NCI-H748 (cell line): ENCODE measurements around the gene TRIOBP.

Experiments
- DNase-seq: peaks from one replicate; lab custom pipeline; 2025; ENCODE audit not compliant: unreplicated experiment; lab: John Stamatoyannopoulos, UW

TRIOBP gene

GRCh38 chr22:37747080-37747714 is 50.3 kb downstream of the TRIOBP start:
- no peak for DNase-seq

GRCh38 chr22:37747715-37748100 is 50.9 kb downstream of the TRIOBP start:
- DNase-seq = no peak

GRCh38 chr22:37748659-37749058 is 51.8 kb downstream of the TRIOBP start:
- DNase-seq = no peak

- DNase-seq = no peak
These were observed 52.4 kb downstream of the TRIOBP start for GRCh38 chr22:37749226-37749625.

- no peak for DNase-seq
These were observed 53.2 kb downstream of the TRIOBP start for GRCh38 chr22:37749831-37750595.

GRCh38 chr22:37750596-37751162 is 53.8 kb downstream of the TRIOBP start:
- no peak for DNase-seq

GRCh38 chr22:37751449-37752188 is 54.8 kb downstream of the TRIOBP start:
- no peak for DNase-seq

GRCh38 chr22:37752189-37753087 is 55.6 kb downstream of the TRIOBP start:
- DNase-seq = no peak

- no peak for DNase-seq
These were observed 56.9 kb downstream of the TRIOBP start for GRCh38 chr22:37753746-37754145.

- DNase-seq = no peak
These were observed 60.8 kb downstream of the TRIOBP start for GRCh38 chr22:37757663-37758062.

GRCh38 chr22:37758694-37759093 is 61.8 kb downstream of the TRIOBP start:
- DNase-seq = no peak

- DNase-seq = no peak
These were observed 62.4 kb downstream of the TRIOBP start for GRCh38 chr22:37759281-37759680.

- no peak for DNase-seq
These were observed 63.3 kb downstream of the TRIOBP start for GRCh38 chr22:37760152-37760551.

GRCh38 chr22:37762389-37762836 is 65.6 kb downstream of the TRIOBP start:
- no peak for DNase-seq

- DNase-seq = no peak
These were observed 66.2 kb downstream of the TRIOBP start for GRCh38 chr22:37763012-37763411.

GRCh38 chr22:37763652-37764051 is 66.8 kb downstream of the TRIOBP start:
- no peak for DNase-seq

GRCh38 chr22:37764622-37765021 is 67.8 kb downstream of the TRIOBP start:
- no peak for DNase-seq

- no peak for DNase-seq
These were observed 68.7 kb downstream of the TRIOBP start for GRCh38 chr22:37765498-37765897.

- DNase-seq = no peak
These were observed 69.2 kb downstream of the TRIOBP start for GRCh38 chr22:37765953-37766576.

- no peak for DNase-seq
These were observed 71.4 kb downstream of the TRIOBP start for GRCh38 chr22:37768273-37768672.
